NT2/D1 (cell line): Measurements from ENCODE around the gene EPO.
"Not testable (repeated sequence)": the region's sequence is repeated elsewhere in the genome, so short reads cannot be mapped to it uniquely, and the experiment has no call there.

Source experiments
- DNase-seq: peaks from one replicate; pipeline ENCODE4 v3.0.0-alpha.2; 2011; ENCODE audit warnings: low read depth, low spot score
- H3K27me3 ChIP-seq: 2 replicates; pipeline ENCODE4 v1.6.0; 2011; ENCODE audit warnings: mild to moderate bottlenecking; ENCODE audit not compliant: insufficient read length, insufficient read depth
- H3K36me3 ChIP-seq: 2 replicates; pipeline ENCODE4 v1.6.1; 2011; ENCODE audit warnings: mild to moderate bottlenecking, low read length, mixed read lengths; ENCODE audit not compliant: insufficient read depth, insufficient read length
- H3K4me1 ChIP-seq: 2 replicates; pipeline ENCODE4 v1.5.1; 2011; ENCODE audit not compliant: insufficient read depth, insufficient read length
- H3K4me3 ChIP-seq: 2 replicates; pipeline ENCODE4 v1.5.1; 2011; ENCODE audit warnings: low read depth; ENCODE audit not compliant: insufficient read length
- H3K9ac ChIP-seq: 2 replicates; pipeline ENCODE4 v1.6.0; 2011; ENCODE audit warnings: low read depth; ENCODE audit not compliant: insufficient read length
- H3K9me3 ChIP-seq: 2 replicates; pipeline ENCODE4 v1.5.1; 2011; ENCODE audit warnings: mild to moderate bottlenecking, low read length; ENCODE audit not compliant: insufficient read depth
- SUZ12 ChIP-seq: IDR thresholded peaks from 2 replicates; pipeline ENCODE4 v1.6.1; 2011; ENCODE audit not compliant: insufficient read length, insufficient read depth; ENCODE audit errors: extremely low read depth
- YY1 ChIP-seq: IDR thresholded peaks from 2 replicates; pipeline ENCODE4 v1.6.1; 2011; ENCODE audit not compliant: insufficient read length, insufficient read depth
- ZNF274 ChIP-seq: IDR thresholded peaks from 2 replicates; pipeline ENCODE4 v1.6.1; 2011; ENCODE audit warnings: mild to moderate bottlenecking, low read depth, low read length

Gene EPO

GRCh38 chr7:100710452-100710851, 9.8 kb upstream of the EPO start:
- Histone ChIP-seq H3K27me3 (no peaks in the 10 kb centered on the region), H3K4me1 (peaks cover 5% of the 10 kb centered on the region), H3K36me3 (peaks cover 24% of the 10 kb centered on the region), H3K9ac (no peak overlapping the region), H3K9me3 (no peaks in the 10 kb centered on the region), H3K4me3 (no peak overlapping the region)
- TF ChIP-seq YY1 (no peak), SUZ12 (no peak), ZNF274 (no peak)
- DNase-seq = no peak

GRCh38 chr7:100711369-100711768, 8.9 kb upstream of the EPO start:
- Histone ChIP-seq H3K4me3 (no peak overlapping the region), H3K4me1 (peaks cover 5% of the 10 kb centered on the region), H3K9ac (peak overlapping the region; percentile 2), H3K36me3 (peaks cover 24% of the 10 kb centered on the region), H3K9me3 (no peaks in the 10 kb centered on the region), H3K27me3 (no peaks in the 10 kb centered on the region)
- no peak for DNase-seq
- TF ChIP-seq ZNF274 (no peak), YY1 (no peak), SUZ12 (no peak)

- Histone ChIP-seq H3K4me3 (no peak overlapping the region), H3K4me1 (no peaks in the 10 kb centered on the region), H3K9me3 (no peaks in the 10 kb centered on the region; the same call in 1 of the 2 replicates), H3K27me3 (peaks cover 4% of the 10 kb centered on the region), H3K9ac (no peak overlapping the region), H3K36me3 (no peaks in the 10 kb centered on the region)
- no peak for DNase-seq
- TF ChIP-seq ZNF274 (no peak), YY1 (no peak), SUZ12 (no peak)
Measured at GRCh38 chr7:100714725-100715124, 5.5 kb upstream of the EPO start.

- H3K4me3 ChIP-seq, H3K9ac ChIP-seq, H3K36me3 ChIP-seq, H3K4me1 ChIP-seq, DNase-seq, H3K9me3 ChIP-seq: not testable (repeated sequence)
- peaks cover 27% of the 10 kb centered on the region for H3K27me3 ChIP-seq
Measured at GRCh38 chr7:100717073-100717472, 3.2 kb upstream of the EPO start.

GRCh38 chr7:100719523-100720278, 567 bp upstream of the EPO start:
- H3K4me3 ChIP-seq = peak overlapping the region; percentile 39
- TF ChIP-seq ZNF274 (no peak), SUZ12 (no peak), YY1 (no peak)
- no peak for DNase-seq
- peaks cover 41% of the 10 kb centered on the region for H3K27me3 ChIP-seq
- H3K4me1 ChIP-seq = peaks cover 4% of the 10 kb centered on the region
- peak overlapping the region; percentile 59 for H3K9ac ChIP-seq
- no peaks in the 10 kb centered on the region for H3K36me3 ChIP-seq
- no peaks in the 10 kb centered on the region; the same call in 1 of the 2 replicates for H3K9me3 ChIP-seq

- H3K4me3 ChIP-seq = peak overlapping the region; percentile 39
- TF ChIP-seq SUZ12 (no peak), ZNF274 (no peak), YY1 (no peak)
Measured at GRCh38 chr7:100720671-100721504, 620 bp downstream of the EPO start.

GRCh38 chr7:100721505-100721812, 1.2 kb downstream of the EPO start:
- DNase-seq = no peak
- Histone ChIP-seq H3K9ac (peak overlapping the region; percentile 56), H3K4me3 (no peak overlapping the region), H3K36me3 (no peaks in the 10 kb centered on the region), H3K9me3 (no peaks in the 10 kb centered on the region; the same call in 1 of the 2 replicates), H3K4me1 (peaks cover 4% of the 10 kb centered on the region), H3K27me3 (peaks cover 41% of the 10 kb centered on the region)
- TF ChIP-seq YY1 (no peak), SUZ12 (no peak), ZNF274 (no peak)

More at GRCh38 chr7:100720671-100721504, 620 bp downstream of the EPO start:
- Histone ChIP-seq H3K9me3 (no peaks in the 10 kb centered on the region; the same call in 1 of the 2 replicates), H3K27me3 (peaks cover 41% of the 10 kb centered on the region), H3K4me1 (peaks cover 4% of the 10 kb centered on the region), H3K9ac (peak overlapping the region; percentile 64), H3K36me3 (no peaks in the 10 kb centered on the region)
- DNase-seq = no peak
